ENCODE data around the gene RBMS2.

Gene RBMS2

DNA sequence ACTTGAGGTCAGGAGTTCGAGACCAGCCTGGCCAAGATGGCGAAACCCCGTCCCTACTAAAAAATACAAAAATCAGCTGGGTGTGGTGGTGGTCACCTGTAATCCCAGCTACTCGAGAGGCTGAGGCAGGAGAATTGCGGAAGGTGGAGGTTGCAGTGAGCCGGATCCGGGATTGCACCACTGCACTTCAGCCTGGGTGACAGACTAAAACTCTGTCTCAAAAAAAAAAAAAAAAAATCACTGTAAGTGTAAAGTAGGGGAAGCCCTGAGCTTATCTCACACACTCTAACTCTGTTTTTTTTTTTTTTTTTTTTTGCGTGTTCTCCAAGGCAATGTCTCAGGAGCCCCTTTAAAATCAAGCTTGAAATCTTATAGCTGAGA, 421 bp upstream of the RBMS2 start:
- no peaks in the 10 kb centered on the region for H3K36me3 ChIP-seq (ENCODE audit: control insufficient read depth, insufficient read depth, low read length)
- no peaks in the 10 kb centered on the region for H3K27me3 ChIP-seq (ENCODE audit: control insufficient read depth, insufficient read depth, low read length)
- peak overlapping the region; percentile 81 for H3K9ac ChIP-seq (ENCODE audit: low read length)
- H3K4me1 ChIP-seq (ENCODE audit: control insufficient read depth, insufficient read depth, low read length): peaks cover 11% of the 10 kb centered on the region
- no peaks in the 10 kb centered on the region for H3K9me3 ChIP-seq (ENCODE audit: control insufficient read depth, low read length)
- H3K4me3 ChIP-seq (ENCODE audit: low read length): peak overlapping the region; percentile 73

DNA sequence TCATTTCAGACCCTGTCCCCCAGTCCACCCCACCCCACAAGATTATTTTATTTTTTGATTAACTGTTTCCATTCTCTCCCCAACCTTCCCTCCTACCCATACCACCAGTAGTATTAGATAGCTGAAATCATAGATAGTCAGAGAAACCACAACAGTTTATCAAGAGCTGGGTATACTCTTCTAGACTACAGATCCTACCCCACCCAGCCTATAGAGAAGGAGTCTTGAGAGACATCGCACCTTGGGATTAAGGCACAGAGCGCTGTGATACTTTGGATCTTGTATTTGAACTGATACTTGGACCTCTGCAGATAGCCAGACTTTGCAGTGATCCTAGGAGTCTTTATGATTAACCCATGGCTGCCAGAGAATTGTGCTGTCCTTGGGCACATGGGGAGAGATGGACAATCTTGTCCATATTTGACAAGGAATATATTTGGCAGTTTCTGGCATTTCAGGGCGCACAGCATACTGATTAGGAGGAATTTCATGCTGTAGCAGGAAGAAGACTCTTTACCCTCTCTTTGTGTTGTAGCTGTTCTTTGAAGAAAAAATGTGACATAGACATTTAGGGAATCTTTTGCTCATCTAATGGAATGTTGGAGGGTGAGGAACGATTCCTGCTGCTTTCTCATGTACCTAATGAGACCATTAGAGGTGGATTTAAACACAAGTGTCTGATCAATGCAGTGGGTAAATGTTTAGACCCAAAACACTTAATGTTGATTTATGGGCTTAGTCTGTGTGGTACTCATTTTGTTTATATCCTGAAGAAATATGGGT, 982 bp downstream of the RBMS2 start:
- H3K27me3 ChIP-seq (ENCODE audit: control insufficient read depth, insufficient read depth, low read length): no peaks in the 10 kb centered on the region
- peaks cover 15% of the 10 kb centered on the region for H3K4me1 ChIP-seq (ENCODE audit: control insufficient read depth, insufficient read depth, low read length)
- H3K9me3 ChIP-seq (ENCODE audit: control insufficient read depth, low read length): no peaks in the 10 kb centered on the region
- no peaks in the 10 kb centered on the region for H3K36me3 ChIP-seq (ENCODE audit: control insufficient read depth, insufficient read depth, low read length)
- peak overlapping the region; percentile 81 for H3K9ac ChIP-seq (ENCODE audit: low read length)
- peak overlapping the region; percentile 73 for H3K4me3 ChIP-seq (ENCODE audit: low read length)

DNA sequence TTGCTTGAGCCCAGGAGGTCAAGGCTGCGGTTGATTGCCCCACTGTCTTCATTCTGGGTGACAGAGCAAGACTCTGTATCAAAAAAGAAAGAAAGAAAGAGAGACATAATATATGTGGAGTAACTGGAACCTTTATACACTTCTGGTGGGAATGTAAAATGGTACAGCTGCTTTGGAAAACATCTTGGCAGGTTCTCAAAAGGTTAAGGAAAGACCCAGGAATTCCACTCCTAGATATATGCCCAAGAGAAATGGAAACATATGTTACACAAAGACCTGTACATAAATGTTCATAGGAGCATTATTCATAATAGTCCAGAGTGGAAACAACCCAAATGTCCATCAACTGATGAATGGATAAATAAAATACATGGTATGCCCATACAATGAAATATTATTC, 7.2 kb downstream of the RBMS2 start:
- Histone ChIP-seq H3K4me1 (ENCODE audit: control insufficient read depth, insufficient read depth, low read length) (peaks cover 4% of the 10 kb centered on the region), H3K4me3 (ENCODE audit: low read length) (no peak overlapping the region), H3K9ac (ENCODE audit: low read length) (no peak overlapping the region), H3K9me3 (ENCODE audit: control insufficient read depth, low read length) (no peaks in the 10 kb centered on the region), H3K27me3 (ENCODE audit: control insufficient read depth, insufficient read depth, low read length) (no peaks in the 10 kb centered on the region), H3K36me3 (ENCODE audit: control insufficient read depth, insufficient read depth, low read length) (no peaks in the 10 kb centered on the region)

- Histone ChIP-seq H3K4me1 (ENCODE audit: control insufficient read depth, insufficient read depth, low read length) (peaks cover 4% of the 10 kb centered on the region), H3K4me3 (ENCODE audit: low read length) (no peak overlapping the region), H3K27me3 (ENCODE audit: control insufficient read depth, insufficient read depth, low read length) (no peaks in the 10 kb centered on the region), H3K36me3 (ENCODE audit: control insufficient read depth, insufficient read depth, low read length) (no peaks in the 10 kb centered on the region), H3K9me3 (ENCODE audit: control insufficient read depth, low read length) (no peaks in the 10 kb centered on the region), H3K9ac (ENCODE audit: low read length) (no peak overlapping the region)
These were observed 8.0 kb downstream of the RBMS2 start for GRCh38 chr12:56529656-56530055.

- no peak overlapping the region for H3K4me3 ChIP-seq (ENCODE audit: low read length)
- peaks cover 4% of the 10 kb centered on the region for H3K4me1 ChIP-seq (ENCODE audit: control insufficient read depth, insufficient read depth, low read length)
- H3K9me3 ChIP-seq (ENCODE audit: control insufficient read depth, low read length): no peaks in the 10 kb centered on the region
- no peaks in the 10 kb centered on the region for H3K36me3 ChIP-seq (ENCODE audit: control insufficient read depth, insufficient read depth, low read length)
- H3K9ac ChIP-seq (ENCODE audit: low read length): no peak overlapping the region
- no peaks in the 10 kb centered on the region for H3K27me3 ChIP-seq (ENCODE audit: control insufficient read depth, insufficient read depth, low read length)
These were observed 8.9 kb downstream of the RBMS2 start for GRCh38 chr12:56530390-56531055.

DNA sequence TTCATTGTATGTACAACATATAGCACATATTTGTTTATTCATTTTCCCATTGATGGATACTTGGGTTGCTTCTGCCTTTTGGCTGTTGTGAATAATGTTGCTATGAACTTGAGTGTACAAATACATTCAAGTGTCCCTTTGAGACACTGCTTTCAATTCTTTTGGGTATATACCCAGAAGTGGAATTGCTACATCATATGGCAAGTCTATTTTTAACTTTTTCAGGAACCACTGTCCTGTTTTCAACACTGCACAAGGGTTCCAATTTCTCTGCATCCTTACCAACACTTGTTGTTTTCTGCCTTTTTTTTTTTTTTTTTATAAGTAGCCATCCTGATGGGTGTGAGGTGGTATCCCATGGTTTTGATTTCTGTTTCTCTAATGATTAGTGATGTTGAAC, 15.9 kb downstream of the RBMS2 start:
- Histone ChIP-seq H3K27me3 (ENCODE audit: control insufficient read depth, insufficient read depth, low read length) (no peaks in the 10 kb centered on the region), H3K9me3 (ENCODE audit: control insufficient read depth, low read length) (no peaks in the 10 kb centered on the region), H3K4me3 (ENCODE audit: low read length) (no peak overlapping the region), H3K9ac (ENCODE audit: low read length) (no peak overlapping the region), H3K4me1 (ENCODE audit: control insufficient read depth, insufficient read depth, low read length) (no peaks in the 10 kb centered on the region), H3K36me3 (ENCODE audit: control insufficient read depth, insufficient read depth, low read length) (no peaks in the 10 kb centered on the region)

DNA sequence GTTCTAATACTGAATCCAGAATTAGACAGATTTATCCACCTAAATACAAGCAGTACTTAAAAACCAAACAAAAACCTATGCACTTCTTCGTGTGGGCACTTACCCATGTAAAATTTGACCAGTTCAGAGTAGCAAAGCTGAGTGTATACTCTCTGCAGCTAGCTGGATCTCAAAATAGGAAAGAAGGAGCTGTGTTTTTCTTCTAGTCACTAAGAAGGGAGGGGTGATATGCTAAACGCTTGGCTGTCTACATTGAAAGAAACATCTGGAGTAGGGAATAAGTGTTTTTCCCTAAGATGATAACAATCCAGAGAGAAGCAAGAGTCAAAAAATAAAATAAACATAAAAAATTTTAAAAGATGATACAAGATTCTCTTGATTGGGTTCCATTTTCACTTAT, 20.0 kb downstream of the RBMS2 start:
- H3K27me3 ChIP-seq (ENCODE audit: control insufficient read depth, insufficient read depth, low read length): no peaks in the 10 kb centered on the region
- no peaks in the 10 kb centered on the region for H3K4me1 ChIP-seq (ENCODE audit: control insufficient read depth, insufficient read depth, low read length)
- no peaks in the 10 kb centered on the region for H3K9me3 ChIP-seq (ENCODE audit: control insufficient read depth, low read length)
- no peaks in the 10 kb centered on the region for H3K36me3 ChIP-seq (ENCODE audit: control insufficient read depth, insufficient read depth, low read length)
- H3K9ac ChIP-seq (ENCODE audit: low read length): no peak overlapping the region
- H3K4me3 ChIP-seq (ENCODE audit: low read length): no peak overlapping the region

- Histone ChIP-seq H3K4me1 (ENCODE audit: control insufficient read depth, insufficient read depth, low read length) (no peaks in the 10 kb centered on the region), H3K36me3 (ENCODE audit: control insufficient read depth, insufficient read depth, low read length) (no peaks in the 10 kb centered on the region), H3K4me3 (ENCODE audit: low read length) (no peak overlapping the region), H3K27me3 (ENCODE audit: control insufficient read depth, insufficient read depth, low read length) (no peaks in the 10 kb centered on the region), H3K9ac (ENCODE audit: low read length) (no peak overlapping the region), H3K9me3 (ENCODE audit: control insufficient read depth, low read length) (no peaks in the 10 kb centered on the region)
These were observed 20.5 kb downstream of the RBMS2 start for GRCh38 chr12:56542164-56542563.

GRCh38 chr12:56545023-56545604, 23.5 kb downstream of the RBMS2 start:
- no peaks in the 10 kb centered on the region for H3K4me1 ChIP-seq (ENCODE audit: control insufficient read depth, insufficient read depth, low read length)
- no peaks in the 10 kb centered on the region for H3K36me3 ChIP-seq (ENCODE audit: control insufficient read depth, insufficient read depth, low read length)
- no peaks in the 10 kb centered on the region for H3K27me3 ChIP-seq (ENCODE audit: control insufficient read depth, insufficient read depth, low read length)
- H3K9ac ChIP-seq (ENCODE audit: low read length): no peak overlapping the region
- no peak overlapping the region for H3K4me3 ChIP-seq (ENCODE audit: low read length)
- H3K9me3 ChIP-seq (ENCODE audit: control insufficient read depth, low read length): no peaks in the 10 kb centered on the region

DNA sequence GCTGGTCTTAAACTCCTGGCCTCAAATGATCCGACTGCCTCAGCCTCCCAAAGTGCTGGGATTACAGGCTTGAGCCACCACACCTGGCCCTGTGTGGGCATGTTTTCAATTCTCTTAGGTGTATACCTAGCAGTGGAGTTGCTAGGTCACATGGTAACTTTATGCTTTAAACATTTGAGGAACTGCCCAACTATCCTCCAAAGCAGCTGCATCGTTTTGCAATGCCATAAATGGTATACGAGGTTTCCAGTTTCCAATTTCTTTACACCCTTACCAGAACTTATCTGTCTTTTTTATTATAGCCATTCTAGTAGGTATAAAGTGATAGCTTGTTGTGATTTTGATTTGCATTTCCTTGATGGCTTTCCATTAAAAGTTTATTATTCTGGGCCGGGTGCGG, 25.1 kb downstream of the RBMS2 start:
- Histone ChIP-seq H3K9me3 (ENCODE audit: control insufficient read depth, low read length) (no peaks in the 10 kb centered on the region), H3K4me1 (ENCODE audit: control insufficient read depth, insufficient read depth, low read length) (no peaks in the 10 kb centered on the region), H3K4me3 (ENCODE audit: low read length) (no peak overlapping the region), H3K27me3 (ENCODE audit: control insufficient read depth, insufficient read depth, low read length) (no peaks in the 10 kb centered on the region), H3K9ac (ENCODE audit: low read length) (no peak overlapping the region), H3K36me3 (ENCODE audit: control insufficient read depth, insufficient read depth, low read length) (no peaks in the 10 kb centered on the region)

GRCh38 chr12:56551070-56551469, 29.4 kb downstream of the RBMS2 start:
- Histone ChIP-seq H3K9ac (ENCODE audit: low read length) (no peak overlapping the region), H3K4me3 (ENCODE audit: low read length) (no peak overlapping the region), H3K27me3 (ENCODE audit: control insufficient read depth, insufficient read depth, low read length) (no peaks in the 10 kb centered on the region), H3K9me3 (ENCODE audit: control insufficient read depth, low read length) (no peaks in the 10 kb centered on the region), H3K4me1 (ENCODE audit: control insufficient read depth, insufficient read depth, low read length) (no peaks in the 10 kb centered on the region), H3K36me3 (ENCODE audit: control insufficient read depth, insufficient read depth, low read length) (no peaks in the 10 kb centered on the region)

GRCh38 chr12:56565510-56566101, 44.0 kb downstream of the RBMS2 start:
- H3K9ac ChIP-seq (ENCODE audit: low read length): no peak overlapping the region
- H3K4me1 ChIP-seq (ENCODE audit: control insufficient read depth, insufficient read depth, low read length): peaks cover 11% of the 10 kb centered on the region
- no peak overlapping the region for H3K4me3 ChIP-seq (ENCODE audit: low read length)
- H3K9me3 ChIP-seq (ENCODE audit: control insufficient read depth, low read length): no peaks in the 10 kb centered on the region
- no peaks in the 10 kb centered on the region for H3K36me3 ChIP-seq (ENCODE audit: control insufficient read depth, insufficient read depth, low read length)
- H3K27me3 ChIP-seq (ENCODE audit: control insufficient read depth, insufficient read depth, low read length): no peaks in the 10 kb centered on the region
